Activated CD4-positive, alpha-beta T cell treated with anti-CD3 and anti-CD28 coated beads, Interleukin-2, amount 10 ng/mL, durations not matched to agents 7 days and 5 days (primary cell): ENCODE results near the gene DCTN2. TPM values are rescaled to one million over a fixed set of nuclear protein-coding genes. Genes with fewer than 3 reads are reported as not detected.
"Not testable (repeated sequence)": the region's sequence is repeated elsewhere in the genome, so short reads cannot be mapped to it uniquely, and the experiment has no call there.

Experiments
- CTCF ChIA-PET: fragments of 350-600 bp; sonication (Branson Sonifier 250); formaldehyde crosslinking; loops from one replicate; lab custom pipeline; 2021; ENCODE audit warnings: antibody characterized with exemption; lab: Charles Lee
- POLR2A ChIA-PET: fragments of 350-600 bp; sonication (Branson Sonifier 250); formaldehyde crosslinking; loops from one replicate; lab custom pipeline; 2021; ENCODE audit warnings: antibody characterized with exemption; lab: Charles Lee
- DNase-seq: peaks from one replicate; pipeline ENCODE4 v3.0.0-alpha.2; 2020
- H3K27ac Mint-ChIP-seq: one replicate; pipeline ENCODE4 v1.8.0; 2021; ENCODE audit warnings: mild to moderate bottlenecking, moderate library complexity, mixed read lengths
- H3K27me3 Mint-ChIP-seq: one replicate; pipeline ENCODE4 v1.8.0; 2021; ENCODE audit warnings: mixed read lengths
- H3K36me3 Mint-ChIP-seq: one replicate; pipeline ENCODE4 v1.8.0; 2021; ENCODE audit warnings: low read depth, mixed read lengths
- H3K4me1 Mint-ChIP-seq: one replicate; pipeline ENCODE4 v1.8.0; 2021; ENCODE audit warnings: mixed read lengths
- H3K4me3 Mint-ChIP-seq: one replicate; pipeline ENCODE4 v1.8.0; 2021; ENCODE audit warnings: mild to moderate bottlenecking, moderate library complexity, mixed read lengths
- H3K9me3 Mint-ChIP-seq: one replicate; pipeline ENCODE4 v1.8.0; 2021; ENCODE audit warnings: mixed read lengths
- total RNA-seq, 2 experiments: library from RNA; stranded (reverse); gene quantifications; one replicate each; pipeline ENCODE4 v1.2.3, GENCODE V29; 2021

DCTN2 gene
- total RNA-seq, 2 experiments from 2014 or later, result 79.3 to 80.5 TPM

DNA sequence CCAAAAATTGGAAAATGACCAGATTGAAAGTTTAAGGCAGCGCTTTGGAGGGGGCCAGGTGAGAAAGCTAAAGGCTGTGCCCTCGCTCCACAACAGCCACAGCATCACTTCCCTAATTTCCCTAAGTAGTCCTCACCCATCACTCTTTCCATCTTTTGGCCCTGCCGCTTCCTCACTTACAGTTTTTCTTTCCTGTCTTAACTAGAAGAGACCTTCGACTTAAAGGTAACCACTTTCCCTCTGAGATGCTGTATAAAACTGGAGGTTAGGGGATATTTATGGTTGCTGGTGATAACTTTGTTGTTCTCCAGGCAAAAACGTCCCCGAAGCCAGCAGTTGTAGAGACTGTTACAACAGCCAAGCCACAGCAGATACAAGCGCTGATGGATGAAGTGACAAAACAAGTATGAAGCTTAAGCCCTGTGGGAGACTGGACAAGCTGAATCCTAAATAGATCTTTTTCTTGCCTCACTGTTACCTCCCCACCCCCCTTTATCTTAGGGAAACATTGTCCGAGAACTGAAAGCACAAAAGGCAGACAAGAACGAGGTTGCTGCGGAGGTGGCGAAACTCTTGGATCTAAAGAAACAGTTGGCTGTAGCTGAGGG lies 31.0 kb downstream of the DCTN2 start:
- Mint-ChIP-seq H3K9me3 (no peaks in the 10 kb centered on the region), H3K27me3 (no peaks in the 10 kb centered on the region), H3K4me1 (peaks cover 29% of the 10 kb centered on the region), H3K4me3 (no peak overlapping the region), H3K27ac (no peak overlapping the region), H3K36me3 (peaks cover 73% of the 10 kb centered on the region)
- ChIA-PET CTCF (interaction anchor here (0.7 to 3.0 kb wide), 7 partner anchors 12 to 33 kb away, joined by 3 to 16 read pairs (median 4); no protein-coding TSS in a partner anchor), POLR2A (no interaction called here)
- no peak for DNase-seq

DNA sequence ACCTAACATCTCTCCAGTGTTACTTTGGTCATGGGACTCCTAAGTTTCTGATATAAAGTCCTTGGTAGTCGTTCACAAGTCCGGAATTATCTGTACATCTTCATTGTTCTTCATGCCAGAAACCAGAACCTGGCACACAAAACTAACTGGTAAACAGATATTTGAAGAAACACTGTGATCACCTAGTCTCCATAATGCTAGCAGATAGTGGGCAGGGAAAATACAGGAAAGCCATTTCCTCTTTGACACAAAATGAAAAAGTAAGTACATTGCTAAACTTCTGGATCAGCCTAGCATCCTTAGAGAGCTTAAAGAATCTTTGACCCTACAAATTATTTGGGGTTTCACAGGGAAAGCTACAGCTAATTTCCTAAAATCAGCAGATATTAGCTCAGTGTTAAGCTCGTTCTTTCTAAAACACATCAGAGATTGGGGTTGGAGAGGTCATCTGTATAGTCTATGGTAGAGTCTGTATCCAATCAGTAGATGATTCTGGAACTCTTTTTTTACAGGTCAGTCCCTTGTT lies 31.5 kb downstream of the DCTN2 start:
- H3K27ac Mint-ChIP-seq, result no peak overlapping the region
- DNase-seq, result no peak
- H3K4me3 Mint-ChIP-seq, result no peak overlapping the region
- ChIA-PET POLR2A (no interaction called here), CTCF (interaction anchor here (0.7 to 3.0 kb wide), 6 partner anchors 8 to 33 kb away, joined by 3 to 16 read pairs (median 4); no protein-coding TSS in a partner anchor)
- peaks cover 26% of the 10 kb centered on the region for H3K4me1 Mint-ChIP-seq
- peaks cover 73% of the 10 kb centered on the region for H3K36me3 Mint-ChIP-seq
- H3K27me3 Mint-ChIP-seq, result no peaks in the 10 kb centered on the region
- H3K9me3 Mint-ChIP-seq, result no peaks in the 10 kb centered on the region

DNA sequence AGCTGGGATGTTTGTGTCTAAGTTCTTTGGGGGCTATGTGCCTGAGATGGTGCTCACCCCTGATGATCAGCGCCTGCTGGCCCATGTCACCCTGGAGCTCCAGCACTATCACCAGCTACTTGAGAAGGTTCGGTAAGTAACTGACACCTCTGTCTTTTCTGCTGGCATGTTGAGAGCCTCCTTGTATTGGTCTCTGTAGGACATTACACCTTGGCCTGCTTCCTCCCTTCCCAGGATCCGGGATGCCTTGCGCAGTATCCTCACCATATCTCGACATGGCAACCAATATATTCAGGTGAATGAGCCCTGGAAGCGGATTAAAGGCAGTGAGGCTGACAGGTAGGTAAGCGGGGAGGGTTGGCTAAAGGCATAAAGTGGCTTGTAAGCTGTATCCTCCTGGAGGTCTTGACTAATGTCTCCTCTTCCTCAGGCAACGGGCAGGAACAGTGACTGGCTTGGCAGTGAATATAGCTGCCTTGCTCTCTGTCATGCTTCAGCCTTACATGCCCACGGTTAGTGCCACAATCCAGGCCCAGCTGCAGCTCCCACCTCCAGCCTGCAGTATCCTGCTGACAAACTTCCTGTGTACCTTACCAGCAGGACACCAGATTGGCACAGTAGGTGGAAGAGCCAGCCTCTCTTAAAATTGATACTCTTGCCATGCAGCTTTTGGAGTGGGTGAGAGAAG lies 32.1 kb downstream of the DCTN2 start:
- peaks cover 70% of the 10 kb centered on the region for H3K36me3 Mint-ChIP-seq
- no peak for DNase-seq
- no peak overlapping the region for H3K27ac Mint-ChIP-seq
- POLR2A ChIA-PET, result no interaction called here
- H3K4me1 Mint-ChIP-seq, result peaks cover 26% of the 10 kb centered on the region
- no peak overlapping the region for H3K4me3 Mint-ChIP-seq
- no peaks in the 10 kb centered on the region for H3K9me3 Mint-ChIP-seq
- H3K27me3 Mint-ChIP-seq, result no peaks in the 10 kb centered on the region
- CTCF ChIA-PET, result interaction anchor here (0.5 to 3.0 kb wide), 4 partner anchors 9 to 87 kb away, joined by 3 to 16 read pairs (median 4); no protein-coding TSS in a partner anchor

DNA sequence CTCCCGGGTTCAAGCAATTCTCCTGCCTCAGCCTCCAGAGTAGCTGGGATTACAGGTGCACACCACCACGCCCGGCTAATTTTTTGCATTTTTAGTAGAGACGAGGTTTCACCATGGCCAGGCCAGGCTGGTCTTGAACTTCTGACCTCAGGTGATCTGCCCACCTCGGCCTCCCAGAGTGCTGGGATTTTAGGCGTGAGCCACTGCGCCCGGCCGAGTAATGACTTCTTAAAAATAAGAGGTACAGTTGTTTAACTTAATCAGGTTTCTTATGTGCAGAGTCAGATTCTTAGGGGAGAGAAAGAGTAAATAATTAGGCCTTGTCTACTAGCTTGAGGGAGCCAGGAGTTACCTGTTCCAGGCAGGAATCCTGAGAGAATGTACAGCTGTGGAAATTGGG lies 32.7 kb downstream of the DCTN2 start:
- POLR2A ChIA-PET, H3K9me3 Mint-ChIP-seq, H3K4me3 Mint-ChIP-seq, DNase-seq, H3K27me3 Mint-ChIP-seq: not testable (repeated sequence)
- peak overlapping the region; percentile 47 for H3K27ac Mint-ChIP-seq
- CTCF ChIA-PET, result interaction anchor here (1.3 to 3.0 kb wide), 3 partner anchors 10 to 23 kb away, joined by 3 to 16 read pairs (median 4); no protein-coding TSS in a partner anchor
- H3K4me1 Mint-ChIP-seq, result peaks cover 23% of the 10 kb centered on the region
- peaks cover 72% of the 10 kb centered on the region for H3K36me3 Mint-ChIP-seq

DNA sequence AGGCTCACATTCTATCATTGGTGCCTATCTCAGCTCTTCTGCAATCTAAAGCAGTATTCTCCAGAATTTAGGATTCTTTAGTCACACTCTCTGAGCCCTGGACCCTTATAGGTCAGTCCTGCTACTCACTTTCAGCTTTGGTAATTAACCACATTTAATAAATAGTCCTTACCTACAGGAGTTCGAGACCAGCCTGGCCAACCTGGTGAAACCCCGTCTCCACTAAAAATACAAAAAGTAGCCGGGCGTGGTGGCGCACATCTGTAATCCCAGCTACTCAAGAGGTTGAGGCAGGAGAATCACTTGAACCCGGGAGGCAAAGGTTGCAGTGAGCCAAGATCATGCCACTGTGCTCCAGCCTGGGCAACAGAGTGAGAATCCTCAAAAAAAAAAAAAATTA lies 33.3 kb downstream of the DCTN2 start:
- H3K27me3 Mint-ChIP-seq, H3K9me3 Mint-ChIP-seq, DNase-seq, H3K27ac Mint-ChIP-seq, POLR2A ChIA-PET, H3K4me3 Mint-ChIP-seq, CTCF ChIA-PET: not testable (repeated sequence)
- Mint-ChIP-seq H3K36me3 (peaks cover 71% of the 10 kb centered on the region), H3K4me1 (peaks cover 18% of the 10 kb centered on the region)

DNA sequence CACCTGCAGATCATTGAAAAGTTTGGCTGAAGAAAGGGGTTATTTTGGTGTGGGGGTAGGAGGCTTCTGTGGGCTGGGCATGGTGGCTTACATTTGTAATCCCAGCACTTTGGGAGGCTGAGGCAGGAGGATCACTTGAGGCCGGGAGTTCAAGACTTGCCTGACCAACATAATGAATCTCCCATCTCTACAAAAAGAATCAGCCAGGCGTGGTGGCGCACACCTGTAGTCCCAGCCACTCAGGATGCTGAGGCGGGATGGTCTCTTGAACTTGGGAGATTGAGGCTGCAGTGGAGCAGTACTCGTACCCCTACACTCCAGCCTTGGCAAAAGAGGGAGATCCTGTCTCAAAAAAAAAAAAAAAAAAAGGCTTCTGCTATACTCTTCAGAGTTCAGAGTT lies 33.7 kb downstream of the DCTN2 start:
- no peak overlapping the region for H3K4me3 Mint-ChIP-seq
- POLR2A ChIA-PET, result no interaction called here
- CTCF ChIA-PET, result interaction anchor here (1.6 kb wide), 1 partner anchor 16 kb away, joined by 3 read pairs; no protein-coding TSS in a partner anchor

DNA sequence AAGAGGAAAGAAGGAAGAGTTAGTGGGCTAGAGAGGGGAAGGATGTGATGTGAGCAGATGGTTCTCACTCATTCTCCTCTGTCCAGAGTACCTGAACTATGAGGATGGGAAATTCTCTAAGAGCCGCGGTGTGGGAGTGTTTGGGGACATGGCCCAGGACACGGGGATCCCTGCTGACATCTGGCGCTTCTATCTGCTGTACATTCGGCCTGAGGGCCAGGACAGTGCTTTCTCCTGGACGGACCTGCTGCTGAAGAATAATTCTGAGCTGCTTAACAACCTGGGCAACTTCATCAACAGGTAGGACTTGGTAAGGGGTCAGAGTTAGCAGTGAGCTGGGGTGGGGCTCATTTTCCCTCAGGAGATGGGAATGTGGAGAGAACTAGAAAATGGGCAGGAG lies 34.3 kb downstream of the DCTN2 start:
- Mint-ChIP-seq H3K27me3 (no peaks in the 10 kb centered on the region), H3K4me3 (no peak overlapping the region), H3K36me3 (peaks cover 70% of the 10 kb centered on the region), H3K4me1 (peaks cover 11% of the 10 kb centered on the region), H3K27ac (peak overlapping the region; percentile 15), H3K9me3 (no peaks in the 10 kb centered on the region)
- CTCF ChIA-PET, result interaction anchor here (0.6 to 1.6 kb wide), 5 partner anchors 9 to 45 kb away, joined by 3 to 6 read pairs (median 3); no protein-coding TSS in a partner anchor
- POLR2A ChIA-PET, result no interaction called here
- DNase-seq, result no peak

More for the DNA sequence above, 33.7 kb downstream of the DCTN2 start:
- no peak for DNase-seq
- H3K27me3 Mint-ChIP-seq, result no peaks in the 10 kb centered on the region
- peaks cover 71% of the 10 kb centered on the region for H3K36me3 Mint-ChIP-seq
- no peaks in the 10 kb centered on the region for H3K9me3 Mint-ChIP-seq
- peaks cover 15% of the 10 kb centered on the region for H3K4me1 Mint-ChIP-seq
- no peak overlapping the region for H3K27ac Mint-ChIP-seq

DNA sequence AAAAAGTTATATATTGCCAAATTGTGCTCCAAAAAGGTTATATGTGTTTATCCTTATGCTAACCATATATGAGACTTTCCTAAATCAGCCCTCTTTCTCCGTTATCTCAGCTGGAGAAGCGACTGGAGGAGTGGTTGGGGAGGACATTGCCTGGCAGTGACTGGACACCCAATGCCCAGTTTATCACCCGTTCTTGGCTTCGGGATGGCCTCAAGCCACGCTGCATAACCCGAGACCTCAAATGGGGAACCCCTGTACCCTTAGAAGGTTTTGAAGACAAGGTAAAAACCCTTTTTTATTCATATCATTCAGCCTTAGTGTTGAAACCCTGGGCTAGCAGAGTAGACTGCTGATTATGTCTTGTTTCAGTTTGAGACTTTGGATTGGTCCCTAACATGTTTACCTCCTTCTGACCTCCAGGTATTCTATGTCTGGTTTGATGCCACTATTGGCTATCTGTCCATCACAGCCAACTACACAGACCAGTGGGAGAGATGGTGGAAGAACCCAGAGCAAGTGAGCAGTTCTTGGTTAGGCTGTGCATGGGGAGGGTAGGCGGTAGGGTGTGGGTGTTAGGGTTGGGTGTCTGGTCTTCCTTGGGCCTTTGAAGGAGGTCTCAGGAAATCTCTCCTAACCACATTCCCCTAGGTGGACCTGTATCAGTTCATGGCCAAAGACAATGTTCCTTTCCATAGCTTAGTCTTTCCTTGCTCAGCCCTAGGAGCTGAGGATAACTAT lies 35.2 kb downstream of the DCTN2 start:
- Mint-ChIP-seq H3K4me3 (no peak overlapping the region), H3K27ac (no peak overlapping the region), H3K36me3 (peaks cover 61% of the 10 kb centered on the region), H3K4me1 (peaks cover 3% of the 10 kb centered on the region), H3K27me3 (no peaks in the 10 kb centered on the region), H3K9me3 (no peaks in the 10 kb centered on the region)
- CTCF ChIA-PET, result interaction anchor here (0.7 to 1.6 kb wide), 5 partner anchors 8 to 32 kb away, joined by 3 to 6 read pairs (median 3); no protein-coding TSS in a partner anchor
- DNase-seq, result no peak
- POLR2A ChIA-PET, result no interaction called here

DNA sequence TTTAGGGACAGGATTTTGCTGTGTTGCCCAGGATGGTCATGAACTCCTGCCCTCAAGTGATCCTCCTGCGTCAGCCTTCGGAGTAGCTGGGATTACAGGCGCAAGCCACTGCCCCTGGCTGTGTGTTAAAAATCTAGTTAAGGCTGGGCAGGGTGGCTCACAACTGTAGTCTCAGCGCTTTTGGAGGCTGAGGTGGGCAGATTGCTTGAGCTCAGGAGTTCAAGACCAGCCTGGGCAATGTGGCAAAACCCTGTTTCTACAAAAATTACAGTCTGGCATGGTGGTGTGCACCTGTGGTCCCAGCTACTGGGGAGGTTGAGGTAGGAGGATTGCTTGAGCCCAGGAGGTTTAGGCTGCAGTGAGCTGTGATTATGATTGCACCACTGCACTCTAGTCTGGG lies 35.8 kb downstream of the DCTN2 start:
- no peaks in the 10 kb centered on the region for H3K27me3 Mint-ChIP-seq
- no peaks in the 10 kb centered on the region for H3K9me3 Mint-ChIP-seq
- H3K27ac Mint-ChIP-seq, result no peak overlapping the region
- peaks cover 56% of the 10 kb centered on the region for H3K36me3 Mint-ChIP-seq
- DNase-seq, result no peak
- H3K4me3 Mint-ChIP-seq, result no peak overlapping the region
- H3K4me1 Mint-ChIP-seq, result peaks cover 2% of the 10 kb centered on the region
- ChIA-PET CTCF (interaction anchor here (1.6 kb wide), 1 partner anchor 32 kb away, joined by 6 read pairs; no protein-coding TSS in a partner anchor), POLR2A (no interaction called here)

DNA sequence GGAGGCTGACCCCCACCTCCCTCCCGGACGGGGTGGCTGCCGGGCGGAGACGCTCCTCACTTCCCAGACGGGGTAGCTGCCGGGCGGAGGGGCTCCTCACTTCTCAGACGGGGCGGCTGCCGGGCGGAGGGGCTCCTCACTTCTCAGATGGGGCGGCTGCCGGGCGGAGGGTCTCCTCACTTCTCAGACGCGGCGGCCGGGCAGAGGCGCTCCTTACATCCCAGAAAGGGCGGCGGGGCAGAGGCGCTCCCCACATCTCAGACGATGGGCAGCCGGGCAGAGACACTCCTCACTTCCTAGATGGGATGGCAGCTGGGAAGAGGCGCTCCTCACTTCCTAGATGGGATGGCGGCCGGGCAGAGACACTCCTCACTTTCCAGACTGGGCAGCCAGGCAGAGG lies 39.2 kb downstream of the DCTN2 start:
- H3K4me1 Mint-ChIP-seq, H3K27ac Mint-ChIP-seq, H3K9me3 Mint-ChIP-seq, H3K27me3 Mint-ChIP-seq, DNase-seq, H3K4me3 Mint-ChIP-seq, CTCF ChIA-PET, POLR2A ChIA-PET: not testable (repeated sequence)
- peaks cover 56% of the 10 kb centered on the region for H3K36me3 Mint-ChIP-seq

DNA sequence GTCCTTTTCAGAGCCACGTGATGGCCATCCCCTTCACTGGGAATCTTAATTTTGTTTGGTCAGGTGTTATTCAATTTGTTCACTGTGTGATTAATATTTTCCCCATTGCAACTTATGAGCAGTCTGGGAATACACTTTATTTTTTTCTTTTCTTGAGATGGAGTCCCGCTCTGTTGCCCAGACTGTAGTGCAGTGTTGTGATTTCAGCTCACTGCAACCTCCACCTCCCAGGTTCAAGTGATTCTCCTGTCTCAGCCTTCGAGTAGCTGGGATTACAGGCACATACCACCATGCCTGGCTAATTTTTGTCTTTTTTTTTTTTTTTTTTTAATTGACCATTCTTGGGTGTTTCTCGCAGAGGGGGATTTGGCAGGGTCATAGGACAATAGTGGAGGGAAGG lies 40.5 kb downstream of the DCTN2 start:
- H3K27ac Mint-ChIP-seq, POLR2A ChIA-PET, H3K4me1 Mint-ChIP-seq, H3K9me3 Mint-ChIP-seq, H3K4me3 Mint-ChIP-seq, DNase-seq, H3K27me3 Mint-ChIP-seq, CTCF ChIA-PET: not testable (repeated sequence)
- peaks cover 52% of the 10 kb centered on the region for H3K36me3 Mint-ChIP-seq

DNA sequence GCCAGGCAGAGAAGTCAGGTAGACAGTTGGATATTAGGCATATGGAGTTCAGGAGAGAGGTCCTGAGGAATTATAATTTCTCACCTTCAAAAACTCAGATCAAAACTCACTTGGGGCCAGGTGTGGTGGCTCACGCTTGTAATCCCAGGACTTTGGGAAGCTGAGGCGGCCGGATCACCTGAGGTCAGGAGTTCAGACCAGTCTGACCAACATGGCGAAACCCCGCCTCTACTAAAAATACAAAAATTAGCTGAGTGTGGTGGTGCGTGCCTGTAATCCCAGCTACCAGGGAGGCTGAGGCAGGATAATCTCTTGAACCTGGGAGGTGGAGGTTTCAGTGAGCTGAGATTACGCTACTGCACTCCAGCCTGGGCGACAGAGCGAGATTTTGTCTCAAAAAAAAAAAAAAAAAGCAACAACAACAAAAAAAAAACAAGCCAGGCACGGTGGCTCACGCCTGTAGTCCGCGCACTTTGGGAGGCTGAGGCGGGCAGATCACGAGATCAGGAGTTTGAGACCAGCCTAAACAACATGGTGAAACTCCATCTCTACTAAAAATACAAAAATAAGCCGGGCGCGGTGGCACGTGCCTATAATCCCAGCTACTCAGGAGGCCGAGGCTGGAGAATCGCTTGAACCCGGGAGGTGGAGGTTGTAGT lies 44.6 kb downstream of the DCTN2 start:
- H3K9me3 Mint-ChIP-seq, DNase-seq, H3K27me3 Mint-ChIP-seq, H3K27ac Mint-ChIP-seq, H3K4me3 Mint-ChIP-seq, H3K4me1 Mint-ChIP-seq, POLR2A ChIA-PET: not testable (repeated sequence)
- H3K36me3 Mint-ChIP-seq, result peaks cover 69% of the 10 kb centered on the region
- CTCF ChIA-PET, result interaction anchor here (1.2 to 3.6 kb wide), 4 partner anchors 12 to 18 kb away, joined by 4 to 16 read pairs (median 7); partner anchors contain the start of gene DDIT3
